ENCODE data around the gene RPTOR.

RPTOR gene

GRCh38 chr17:80771612-80772005, 227.0 kb downstream of the RPTOR start:
- no peak for FAIRE-seq

GRCh38 chr17:80772906-80773242, 228.2 kb downstream of the RPTOR start:
- no peak for FAIRE-seq

- no peak for FAIRE-seq
Measured at GRCh38 chr17:80773243-80773991, 228.8 kb downstream of the RPTOR start.

- FAIRE-seq, result no peak
Measured at GRCh38 chr17:80774146-80774545, 229.5 kb downstream of the RPTOR start.

- no peak for FAIRE-seq
Measured at GRCh38 chr17:80774643-80775281, 230.1 kb downstream of the RPTOR start.

GRCh38 chr17:80775863-80776262, 231.2 kb downstream of the RPTOR start:
- no peak for FAIRE-seq

GRCh38 chr17:80777274-80777673, 232.6 kb downstream of the RPTOR start:
- FAIRE-seq, result no peak

GRCh38 chr17:80778716-80779115, 234.1 kb downstream of the RPTOR start:
- no peak for FAIRE-seq

- no peak for FAIRE-seq
Measured at GRCh38 chr17:80779336-80779735, 234.7 kb downstream of the RPTOR start.

- no peak for FAIRE-seq
Measured at GRCh38 chr17:80779961-80780380, 235.3 kb downstream of the RPTOR start.

- no peak for FAIRE-seq
Measured at GRCh38 chr17:80780381-80781198, 236.0 kb downstream of the RPTOR start.

- FAIRE-seq, result no peak
Measured at GRCh38 chr17:80781211-80781610, 236.6 kb downstream of the RPTOR start.

- FAIRE-seq, result no peak
Measured at GRCh38 chr17:80781807-80782277, 237.2 kb downstream of the RPTOR start.

GRCh38 chr17:80782536-80783427, 238.1 kb downstream of the RPTOR start:
- FAIRE-seq, result no peak

- FAIRE-seq, result no peak
Measured at GRCh38 chr17:80783486-80783885, 238.8 kb downstream of the RPTOR start.

GRCh38 chr17:80783971-80784370, 239.3 kb downstream of the RPTOR start:
- FAIRE-seq, result no peak

GRCh38 chr17:80785477-80786178, 241.0 kb downstream of the RPTOR start:
- FAIRE-seq, result no peak

- no peak for FAIRE-seq
Measured at GRCh38 chr17:80786470-80786869, 241.8 kb downstream of the RPTOR start.

- no peak for FAIRE-seq
Measured at GRCh38 chr17:80786887-80787286, 242.2 kb downstream of the RPTOR start.

- FAIRE-seq, result no peak
Measured at GRCh38 chr17:80787881-80788280, 243.2 kb downstream of the RPTOR start.

GRCh38 chr17:80789356-80789902, 244.8 kb downstream of the RPTOR start:
- no peak for FAIRE-seq
